NT2/D1 (cell line): ENCODE results near the gene MCTP1.

Source experiments
- SUZ12 ChIP-seq: IDR thresholded peaks from 2 replicates; pipeline ENCODE4 v1.6.1; 2011; ENCODE audit not compliant: insufficient read length, insufficient read depth; ENCODE audit errors: extremely low read depth
- YY1 ChIP-seq: IDR thresholded peaks from 2 replicates; pipeline ENCODE4 v1.6.1; 2011; ENCODE audit not compliant: insufficient read length, insufficient read depth

GRCh38 chr5:94815313-94816039, 469.4 kb downstream of the MCTP1 start:
- no peak for TF ChIP-seq YY1
- TF ChIP-seq SUZ12: no peak
